Body of pancreas (tissue), 4 donors: ENCODE measurements around the gene NDFIP1. TPM values are rescaled to one million over a fixed set of nuclear protein-coding genes. Genes with fewer than 3 reads are reported as not detected.

ENCODE experiments used
- ATAC-seq: fragments of 150-250 bp; one replicate; pipeline ENCODE4 v1.9.1; 2016
- DNase-seq, 4 donors: peaks; one replicate each; pipeline ENCODE4 v3.0.0-alpha.2; 2019
- H3K27ac ChIP-seq, 4 donors: fragments of 200-600 bp; sonication (generic); 1 replicate in 3 of 4; 2 replicates in 1 of 4; pipeline versions ENCODE4 v1.5.1 to v1.6.1; 2016 to 2019; ENCODE audit warnings: mild to moderate bottlenecking in 1 of 4, mixed read lengths in 1 of 4, moderate library complexity in 1 of 4
- H3K27me3 ChIP-seq, 2 donors: fragments of 200-600 bp; sonication (generic); one replicate each; pipeline ENCODE4 v1.6.0; 2016; ENCODE audit warnings: mild to moderate bottlenecking in 1 of 2
- H3K36me3 ChIP-seq, 2 donors: fragments of 200-600 bp; sonication (generic); replicated peaks in 1 of 2; 2 replicates each; pipeline ENCODE4 v1.5.1; 2016; ENCODE audit warnings: low read depth in 2 of 2; ENCODE audit not compliant: insufficient read depth in 1 of 2
- H3K4me1 ChIP-seq: fragments of 200-600 bp; sonication (generic); one replicate; pipeline ENCODE4 v1.6.0; 2016
- H3K4me3 ChIP-seq, 2 donors: fragments of 200-600 bp; sonication (generic); 1 replicate in 1 of 2; 2 replicates in 1 of 2; pipeline ENCODE4 v1.5.1; 2016 to 2019
- H3K9me3 ChIP-seq, 3 donors: fragments of 200-600 bp; sonication (generic); 1 replicate in 2 of 3; 2 replicates in 1 of 3; pipeline ENCODE4 v1.5.1; 2016
- POLR2A ChIP-seq, 3 donors: fragments of 450-650 bp; IDR thresholded peaks; one replicate each; pipeline ENCODE4 v1.6.1; 2016; ENCODE audit warnings: antibody characterized with exemption in 3 of 3, mild to moderate bottlenecking in 2 of 3
- WGBS, 2 donors: methylation state at CpG; one replicate each; pipeline ENCODE4 v1.1.5; 2017; 5-methylcytosine and 5-hydroxymethylcytosine counted together
- intact Hi-C: fragments of 100-400 bp; cut with DNase I; formaldehyde crosslinking; loops from one replicate; pipeline ENCODE4 v1.15.1; 2023
- total RNA-seq, 2 donors: library from RNA; depleted of rRNA; stranded (reverse); fragments of >200 nt; gene quantifications; one replicate each; pipeline ENCODE4 v1.1.0, GENCODE V29; 2016
- TF ChIP-seq, protein P1 (sequence below), 7 experiments: fragments of 450-650 bp in 4 of 7; fragments of 200-600 bp in 3 of 7; sonication (generic) in 3 of 7; IDR thresholded peaks; one replicate each; pipeline ENCODE4 v1.5.1; 2016 to 2019; ENCODE audit warnings: antibody characterized with exemption in 7 of 7

NDFIP1 gene
- total RNA-seq, 2 donors from 2014 or later = 39.7 to 58.3 TPM

DNA sequence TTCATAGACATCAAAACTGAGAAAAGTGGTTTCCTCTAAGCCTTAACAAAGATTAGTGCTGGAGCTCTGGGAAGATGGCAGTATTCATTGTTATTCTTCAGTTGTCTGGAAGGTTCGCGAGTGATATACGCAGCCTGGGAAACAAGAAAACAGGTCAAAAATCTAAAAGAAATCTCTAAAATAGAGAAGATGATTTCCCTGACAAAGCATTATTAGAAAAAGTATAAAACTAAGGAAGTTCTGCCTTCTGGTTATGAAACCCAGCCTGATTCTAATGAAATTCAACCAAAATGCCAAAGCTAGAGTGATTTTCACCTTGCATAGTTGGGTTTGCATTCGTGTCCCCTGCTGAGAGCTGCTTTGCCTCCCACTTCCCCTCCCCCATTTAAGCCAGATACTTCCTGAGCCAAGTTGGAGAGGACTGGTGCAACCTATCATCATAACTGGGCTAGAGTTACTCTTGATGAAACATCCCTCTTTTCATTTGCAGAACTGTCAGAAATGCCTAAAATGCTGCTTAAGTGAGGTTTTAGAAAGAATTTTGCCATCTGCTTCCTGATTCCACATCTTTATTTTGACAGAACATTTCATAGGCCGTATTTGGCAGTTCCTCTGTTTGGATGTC is 48.4 kb downstream of the NDFIP1 start:
- no peaks in the 10 kb centered on the region for H3K4me1 ChIP-seq
- H3K36me3 ChIP-seq = peaks cover 0 to 3% of the 10 kb centered on the region in 2 donors
- WGBS, 2 donors = 79 to 85% methylated on average over 5 of the region's 5 CpGs
- DNase-seq (no peak), ATAC-seq (no peak)
- no peaks in the 10 kb centered on the region for H3K27me3 ChIP-seq
- no peak overlapping the region for H3K4me3 ChIP-seq
- intact Hi-C loops = loop anchor here (10.0 kb wide), 1 partner anchor 398 kb away; no protein-coding TSS in a partner anchor
- TF ChIP-seq POLR2A (IDR thresholded peaks at IDR 0.05) = no peak
- TF ChIP-seq, protein P1, sequence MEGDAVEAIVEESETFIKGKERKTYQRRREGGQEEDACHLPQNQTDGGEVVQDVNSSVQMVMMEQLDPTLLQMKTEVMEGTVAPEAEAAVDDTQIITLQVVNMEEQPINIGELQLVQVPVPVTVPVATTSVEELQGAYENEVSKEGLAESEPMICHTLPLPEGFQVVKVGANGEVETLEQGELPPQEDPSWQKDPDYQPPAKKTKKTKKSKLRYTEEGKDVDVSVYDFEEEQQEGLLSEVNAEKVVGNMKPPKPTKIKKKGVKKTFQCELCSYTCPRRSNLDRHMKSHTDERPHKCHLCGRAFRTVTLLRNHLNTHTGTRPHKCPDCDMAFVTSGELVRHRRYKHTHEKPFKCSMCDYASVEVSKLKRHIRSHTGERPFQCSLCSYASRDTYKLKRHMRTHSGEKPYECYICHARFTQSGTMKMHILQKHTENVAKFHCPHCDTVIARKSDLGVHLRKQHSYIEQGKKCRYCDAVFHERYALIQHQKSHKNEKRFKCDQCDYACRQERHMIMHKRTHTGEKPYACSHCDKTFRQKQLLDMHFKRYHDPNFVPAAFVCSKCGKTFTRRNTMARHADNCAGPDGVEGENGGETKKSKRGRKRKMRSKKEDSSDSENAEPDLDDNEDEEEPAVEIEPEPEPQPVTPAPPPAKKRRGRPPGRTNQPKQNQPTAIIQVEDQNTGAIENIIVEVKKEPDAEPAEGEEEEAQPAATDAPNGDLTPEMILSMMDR (IDR thresholded peaks at IDR 0.05) = no peak
- H3K9me3 ChIP-seq = no peaks in the 10 kb centered on the region
- H3K27ac ChIP-seq = no peak overlapping the region

DNA sequence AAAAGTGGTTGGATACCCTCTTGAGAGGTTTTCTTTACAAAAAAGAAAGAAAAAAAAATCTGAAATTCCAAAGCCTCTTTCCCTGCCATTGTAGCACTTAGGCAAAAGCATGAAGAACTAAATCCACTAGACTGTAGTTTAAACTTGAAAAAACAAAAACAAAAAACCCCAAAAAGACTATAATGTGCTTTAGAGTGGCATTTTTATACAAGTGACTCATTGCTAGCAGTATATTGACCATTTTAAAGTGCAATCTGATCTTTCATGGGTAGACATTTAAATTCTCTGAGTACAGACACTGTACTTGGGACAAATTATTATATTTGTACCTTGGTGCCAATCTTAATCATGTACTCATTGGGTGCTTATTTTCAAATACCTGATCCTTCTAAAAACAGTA is 50.8 kb downstream of the NDFIP1 start:
- intact Hi-C loops = loop anchor here (10.0 kb wide), 1 partner anchor 395 kb away; no protein-coding TSS in a partner anchor
- no peaks in the 10 kb centered on the region for H3K27me3 ChIP-seq
- no peak overlapping the region for H3K27ac ChIP-seq
- ATAC-seq = no peak
- TF ChIP-seq, protein P1 (IDR thresholded peaks at IDR 0.05) = no peak
- no peak for DNase-seq
- H3K36me3 ChIP-seq = no peaks in the 10 kb centered on the region
- H3K9me3 ChIP-seq = no peaks in the 10 kb centered on the region
- H3K4me1 ChIP-seq = no peaks in the 10 kb centered on the region
- H3K4me3 ChIP-seq = no peak overlapping the region

DNA sequence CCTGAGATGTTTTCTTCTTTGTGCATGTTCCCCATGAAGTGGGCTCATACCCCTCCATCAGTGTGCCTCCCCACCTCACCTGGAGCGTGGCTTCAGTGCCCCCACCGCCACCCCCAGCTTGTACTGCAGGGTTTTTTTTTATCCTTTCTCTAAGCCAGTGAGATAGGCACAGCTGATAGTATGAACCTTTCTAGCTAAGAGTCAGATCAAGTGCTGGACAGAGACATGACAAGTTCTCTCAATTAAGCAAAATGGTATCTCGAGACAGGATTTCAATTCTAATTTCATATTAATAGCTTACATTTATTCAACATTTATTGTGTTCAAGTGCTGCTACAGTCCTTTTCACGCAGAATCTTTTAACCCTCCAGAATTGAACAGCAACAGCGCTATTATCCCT is 55.7 kb downstream of the NDFIP1 start:
- intact Hi-C loops = no loop called here
- no peak for ATAC-seq
- TF ChIP-seq POLR2A (IDR thresholded peaks at IDR 0.05) = no peak
- TF ChIP-seq, protein P1 (IDR thresholded peaks at IDR 0.05) = no peak

DNA sequence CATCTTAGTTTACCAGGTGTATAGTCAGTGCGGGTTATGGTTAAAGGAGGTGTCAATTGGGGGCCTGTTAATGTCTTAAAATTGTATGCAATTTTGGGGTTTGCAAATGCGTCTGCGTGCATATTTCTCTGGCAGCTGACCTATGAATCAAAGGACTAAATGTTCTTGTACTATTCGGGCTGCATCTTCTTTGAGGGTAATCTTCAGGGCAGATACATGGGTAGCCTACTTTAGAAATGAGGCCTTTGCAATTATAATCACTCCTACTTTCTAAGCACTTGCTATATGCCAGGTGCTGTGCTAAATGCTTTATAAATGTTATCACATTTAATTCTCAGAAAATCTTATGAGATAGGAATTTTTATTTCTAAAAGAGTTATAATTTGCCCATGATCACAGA is 58.2 kb downstream of the NDFIP1 start:
- H3K4me3 ChIP-seq = no peak overlapping the region
- H3K36me3 ChIP-seq = no peaks in the 10 kb centered on the region
- no peak for ATAC-seq
- peaks cover 7% of the 10 kb centered on the region for H3K4me1 ChIP-seq
- no peak overlapping the region for H3K27ac ChIP-seq
- WGBS, 2 donors = 85 to 92% methylated on average over 4 of the region's 4 CpGs
- no peaks in the 10 kb centered on the region for H3K27me3 ChIP-seq
- TF ChIP-seq, protein P1 (IDR thresholded peaks at IDR 0.05) = no peak
- no peak for TF ChIP-seq POLR2A (IDR thresholded peaks at IDR 0.05)
- no peaks in the 10 kb centered on the region for H3K9me3 ChIP-seq
- DNase-seq = no peak
- intact Hi-C loops = no loop called here

More for the DNA sequence above, 55.7 kb downstream of the NDFIP1 start:
- no peaks in the 10 kb centered on the region for H3K36me3 ChIP-seq
- DNase-seq = no peak
- H3K4me3 ChIP-seq = no peak overlapping the region
- no peak overlapping the region for H3K27ac ChIP-seq
- H3K4me1 ChIP-seq = peaks cover 7% of the 10 kb centered on the region
- H3K27me3 ChIP-seq = no peaks in the 10 kb centered on the region
- WGBS, 2 donors = 83 to 91% methylated on average over 5 of the region's 5 CpGs
- no peaks in the 10 kb centered on the region for H3K9me3 ChIP-seq

DNA sequence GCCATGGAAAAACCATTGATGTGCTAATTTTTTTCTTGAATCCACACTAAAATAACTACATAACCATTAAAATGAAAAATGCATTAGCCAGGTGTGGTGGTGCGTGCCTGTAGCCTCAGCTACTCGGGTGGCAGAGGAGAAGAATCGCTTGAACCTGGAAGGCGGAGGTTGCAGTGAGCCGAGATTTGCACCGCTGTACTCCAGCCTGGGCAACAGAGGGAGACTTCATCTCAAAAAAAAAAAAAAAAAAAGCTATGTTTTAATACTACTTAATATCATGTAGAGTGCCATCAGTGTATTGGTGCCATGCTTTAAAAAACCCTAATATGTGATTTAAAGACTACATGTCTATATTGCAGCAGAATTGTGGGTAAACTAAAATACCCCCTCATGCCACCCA is 58.9 kb downstream of the NDFIP1 start:
- ATAC-seq (no peak), DNase-seq (no peak)
- H3K4me3 ChIP-seq = no peak overlapping the region
- H3K4me1 ChIP-seq = peaks cover 7% of the 10 kb centered on the region
- H3K9me3 ChIP-seq = no peaks in the 10 kb centered on the region
- H3K27me3 ChIP-seq = no peaks in the 10 kb centered on the region
- intact Hi-C loops = no loop called here
- TF ChIP-seq, protein P1 (IDR thresholded peaks at IDR 0.05) = no peak
- no peak for TF ChIP-seq POLR2A (IDR thresholded peaks at IDR 0.05)
- no peaks in the 10 kb centered on the region for H3K36me3 ChIP-seq
- no peak overlapping the region for H3K27ac ChIP-seq
- 93 to 95% methylated on average over 6 of the region's 6 CpGs for WGBS, 2 donors
